IMR-90 (cell line): ENCODE results near the gene HGFAC. TPM values are rescaled to one million over a fixed set of nuclear protein-coding genes. Genes with fewer than 3 reads are reported as not detected.

ENCODE experiments used
- ATAC-seq: fragments of 200-7000 bp; cut with Tn5 transposase; 2 replicates; pipeline ENCODE4 v1.9.1; 2020; ENCODE audit warnings: low read depth, mild to moderate bottlenecking, moderate library complexity
- BruUV-seq: library from RNA; stranded (reverse); fragments of 400-500 nt; replicated peaks from 2 replicates; lab custom pipeline; 2021; lab: Mats Ljungman, UMichigan
- CTCF ChIA-PET: fragments of 300-600 bp; formaldehyde crosslinking; extraction: SDS; loops from one replicate; lab custom pipeline; 2021; ENCODE audit warnings: antibody characterized with exemption; lab: Yijun Ruan, JAX
- POLR2A ChIA-PET: fragments of 300-600 bp; sonication (Branson Sonifier 250); formaldehyde crosslinking; loops from one replicate; lab custom pipeline; 2022; ENCODE audit warnings: antibody characterized with exemption; ENCODE audit not compliant: unreplicated experiment; lab: Charles Lee
- DNase-seq: peaks from one replicate; pipeline ENCODE4 v3.0.0; 2013
- H2AFZ ChIP-seq: replicated peaks from 2 replicates; pipeline ENCODE3; 2013; ENCODE audit warnings: low read length, mild to moderate bottlenecking; ENCODE audit not compliant: poor library complexity
- H2AK5ac ChIP-seq: 2 replicates; pipeline ENCODE4 v1.6.1; 2013; ENCODE audit warnings: low read depth, low read length, inconsistent platforms
- H2AK9ac ChIP-seq: replicated peaks from 2 replicates; pipeline ENCODE3; 2013; ENCODE audit warnings: mild to moderate bottlenecking, low read depth, low read length, moderate library complexity; ENCODE audit not compliant: poor library complexity
- H2BK120ac ChIP-seq: 2 replicates; pipeline ENCODE4 v1.6.1; 2013; ENCODE audit warnings: low read depth, low read length, inconsistent platforms
- H2BK15ac ChIP-seq: 3 replicates; pipeline ENCODE4 v1.6.1; 2013; ENCODE audit warnings: low read depth, low read length, inconsistent platforms
- H2BK20ac ChIP-seq: 2 replicates; pipeline ENCODE4 v1.6.1; 2013; ENCODE audit warnings: low read depth, mild to moderate bottlenecking, inconsistent platforms, low read length, moderate library complexity
- H2BK5ac ChIP-seq: 2 replicates; pipeline ENCODE4 v1.6.1; 2013; ENCODE audit warnings: mild to moderate bottlenecking, low read depth, low read length, inconsistent platforms; ENCODE audit not compliant: poor library complexity, severe bottlenecking
- H3K14ac ChIP-seq: replicated peaks from 2 replicates; pipeline ENCODE4 v1.6.1; 2013; ENCODE audit warnings: low read depth, low read length, inconsistent platforms
- H3K18ac ChIP-seq: 2 replicates; pipeline ENCODE4 v1.6.1; 2013; ENCODE audit warnings: low read depth, low read length, control low read depth
- H3K23ac ChIP-seq: 2 replicates; pipeline ENCODE4 v1.6.1; 2013; ENCODE audit warnings: low read depth, low read length, inconsistent platforms
- H3K27ac ChIP-seq: 2 replicates; pipeline ENCODE4 v1.5.1; 2013; ENCODE audit warnings: mild to moderate bottlenecking, control low read depth, low read length; ENCODE audit not compliant: insufficient read depth
- H3K27me3 ChIP-seq: 2 replicates; pipeline ENCODE4 v1.6.1; 2013; ENCODE audit warnings: low read length; ENCODE audit not compliant: control insufficient read depth, insufficient read depth
- H3K36me3 ChIP-seq: 2 replicates; pipeline ENCODE4 v1.6.1; 2013; ENCODE audit warnings: low read length, mixed read lengths; ENCODE audit not compliant: control insufficient read depth, insufficient read depth
- H3K4ac ChIP-seq: 2 replicates; pipeline ENCODE4 v1.6.1; 2013; ENCODE audit warnings: low read depth, low read length, inconsistent platforms
- H3K4me1 ChIP-seq: 2 replicates; pipeline ENCODE4 v1.6.1; 2013; ENCODE audit warnings: low read length, mixed read lengths; ENCODE audit not compliant: control insufficient read depth, insufficient read depth
- H3K4me2 ChIP-seq: 2 replicates; pipeline ENCODE4 v1.6.1; 2013; ENCODE audit warnings: low read depth, mild to moderate bottlenecking, control low read depth, low read length, moderate library complexity
- H3K4me3 ChIP-seq: 2 replicates; pipeline ENCODE4 v1.5.1; 2013; ENCODE audit warnings: low read depth, mild to moderate bottlenecking, control low read depth, low read length, moderate library complexity; ENCODE audit not compliant: insufficient read depth
- H3K56ac ChIP-seq: 2 replicates; pipeline ENCODE4 v1.6.1; 2013; ENCODE audit warnings: low read length, inconsistent platforms; ENCODE audit not compliant: insufficient read depth; ENCODE audit errors: extremely low read depth
- H3K79me1 ChIP-seq, 2 experiments: 2 replicates each; pipeline ENCODE4 v1.6.1; 2013; ENCODE audit warnings: low read length in 2 of 2, inconsistent platforms in 1 of 2, low read depth in 1 of 2
- H3K9ac ChIP-seq: 2 replicates; pipeline ENCODE4 v1.6.1; 2013; ENCODE audit warnings: low read depth, low read length, control low read depth
- H3K9me1 ChIP-seq: 2 replicates; pipeline ENCODE4 v1.6.1; 2013; ENCODE audit warnings: low read length, inconsistent platforms; ENCODE audit not compliant: insufficient read depth
- H3K9me3 ChIP-seq: 2 replicates; pipeline ENCODE4 v1.6.1; 2013; ENCODE audit warnings: low read length; ENCODE audit not compliant: control insufficient read depth, insufficient read depth
- H4K20me1 ChIP-seq: 2 replicates; pipeline ENCODE4 v1.6.1; 2013; ENCODE audit warnings: low read length, inconsistent platforms; ENCODE audit not compliant: insufficient read depth
- H4K5ac ChIP-seq: 2 replicates; pipeline ENCODE4 v1.6.1; 2013; ENCODE audit warnings: mild to moderate bottlenecking, low read depth, low read length, control low read depth
- H4K8ac ChIP-seq, 2 experiments: 2 replicates each; pipeline ENCODE4 v1.6.1; 2013; ENCODE audit warnings: low read depth in 2 of 2, low read length in 2 of 2, control low read depth in 1 of 2, inconsistent platforms in 1 of 2
- H4K91ac ChIP-seq: 2 replicates; pipeline ENCODE4 v1.6.1; 2013; ENCODE audit warnings: low read depth, low read length, inconsistent platforms; ENCODE audit not compliant: insufficient read depth
- CEBPB ChIP-seq: IDR thresholded peaks from 2 replicates; pipeline ENCODE4 v1.6.1; 2012; ENCODE audit warnings: low read depth, low read length, improper control_type of control experiment
- MAFK ChIP-seq: IDR thresholded peaks from 2 replicates; pipeline ENCODE4 v1.6.1; 2012; ENCODE audit warnings: low read depth, low read length, improper control_type of control experiment
- MAZ ChIP-seq: IDR thresholded peaks from 2 replicates; pipeline ENCODE4 v1.6.1; 2012; ENCODE audit warnings: low read depth, mild to moderate bottlenecking, low read length, improper control_type of control experiment, moderate library complexity, borderline replicate concordance
- NFE2L2 ChIP-seq: fragments of 150-350 bp; IDR thresholded peaks from 2 replicates; pipeline ENCODE4 v1.6.1; 2016; ENCODE audit warnings: low read depth, mild to moderate bottlenecking, low read length
- WGBS, 2 experiments: methylation state at CpG; one replicate each; pipeline versions ENCODE4 v1.1.5 to v1.1.7; 2013; ENCODE audit warnings: missing lambda C conversion rate in 2 of 2; ENCODE audit not compliant: insufficient read length in 1 of 2; ENCODE audit errors: extremely low coverage in 2 of 2; 5-methylcytosine and 5-hydroxymethylcytosine counted together
- dilution Hi-C: fragments of 300-500 bp; cut with HindIII; formaldehyde crosslinking; loops from one replicate; pipeline ENCODE4 v1.14.3; 2018; ENCODE audit warnings: low sequenced_read_pairs; ENCODE audit not compliant: unreplicated experiment
- in situ Hi-C: fragments of 300-500 bp; cut with MboI; formaldehyde crosslinking; loops from 3 replicates; pipeline ENCODE4 v1.14.3; 2019; ENCODE audit warnings: low sequenced_read_pairs, inconsistent platforms, mixed read lengths
- intact Hi-C: fragments of 100-400 bp; cut with micrococcal nuclease; formaldehyde crosslinking; loops from 2 replicates; pipeline ENCODE4 v1.10.0; 2022
- polyA plus RNA-seq, 3 experiments: library from polyadenylated mRNA; depleted of rRNA; stranded (reverse); fragments of >200 nt; gene quantifications; 2 replicates each; pipeline ENCODE4 v1.2.3, GENCODE V29; 2012; ENCODE audit warnings: low replicate concordance in 1 of 3
- total RNA-seq: library from RNA; depleted of rRNA; stranded (reverse); fragments of >200 nt; gene quantifications from 2 replicates; pipeline ENCODE4 v1.2.3, GENCODE V29; 2012
- TF ChIP-seq, protein P1 (sequence below): conservative IDR thresholded peaks from 2 replicates; pipeline ENCODE4 v1.5.1; 2012; ENCODE audit warnings: mild to moderate bottlenecking, low read depth, low read length, improper control_type of control experiment
- TF ChIP-seq, protein P2 (sequence below): fragments of 150-350 bp; IDR thresholded peaks from 2 replicates; pipeline ENCODE4 v1.6.1; 2017; ENCODE audit warnings: mild to moderate bottlenecking, antibody characterized with exemption, low read length, low read depth

HGFAC gene
- total and polyA plus RNA-seq, 2 of the 4 experiments (the other 2 are of a cell fraction), result 0.05 TPM; not detected in 1

DNA sequence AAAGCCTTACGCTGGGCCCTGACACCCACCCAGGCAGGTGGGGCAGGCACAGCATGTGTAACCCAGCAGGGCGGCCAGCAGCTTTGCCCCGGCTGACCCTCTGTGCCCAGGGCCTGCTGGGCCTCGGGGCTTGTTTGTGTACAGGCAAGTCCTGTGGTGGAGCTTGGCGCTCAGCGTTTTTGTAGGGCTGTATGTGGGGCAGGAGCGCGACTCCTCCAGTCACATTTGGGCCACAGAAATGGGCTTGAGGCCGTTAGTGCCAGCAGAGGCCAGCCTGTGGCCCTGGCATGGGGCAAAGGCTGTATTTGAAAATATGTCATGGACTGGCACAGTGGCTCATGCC, 14.7 kb upstream of the HGFAC start:
- Histone ChIP-seq H2BK15ac (no peak overlapping the region), H2BK20ac (no peak overlapping the region), H3K9me1 (no peaks in the 10 kb centered on the region), H3K56ac (no peak overlapping the region), H2BK5ac (no peak overlapping the region), H3K27ac (no peak overlapping the region), H3K18ac (no peak overlapping the region), H3K79me1 (no peaks in the 10 kb centered on the region), H3K14ac (no peak overlapping the region), H3K27me3 (no peaks in the 10 kb centered on the region), H3K36me3 (peaks cover 35% of the 10 kb centered on the region), H3K4me3 (no peak overlapping the region), H4K91ac (no peak overlapping the region), H2BK120ac (no peak overlapping the region), H3K9me3 (no peaks in the 10 kb centered on the region), H3K4me1 (no peaks in the 10 kb centered on the region), H2AFZ (no peak overlapping the region), H3K4ac (no peak overlapping the region), H2AK9ac (no peak overlapping the region), H4K20me1 (no peaks in the 10 kb centered on the region), H2AK5ac (no peak overlapping the region), H3K4me2 (no peak overlapping the region), H4K8ac (no peak overlapping the region), H3K23ac (no peak overlapping the region), H4K5ac (no peak overlapping the region), H3K9ac (no peak overlapping the region)
- ChIA-PET CTCF (no interaction called here), POLR2A (no interaction called here)
- WGBS, 2 experiments, result 97% methylated on average over 5 of the region's 9 CpGs; no CpG with 5 or more reads in 1 of the 2 experiments
- TF ChIP-seq MAZ (no peak), MAFK (no peak), CEBPB (no peak), NFE2L2 (no peak)
- TF ChIP-seq, protein P1, sequence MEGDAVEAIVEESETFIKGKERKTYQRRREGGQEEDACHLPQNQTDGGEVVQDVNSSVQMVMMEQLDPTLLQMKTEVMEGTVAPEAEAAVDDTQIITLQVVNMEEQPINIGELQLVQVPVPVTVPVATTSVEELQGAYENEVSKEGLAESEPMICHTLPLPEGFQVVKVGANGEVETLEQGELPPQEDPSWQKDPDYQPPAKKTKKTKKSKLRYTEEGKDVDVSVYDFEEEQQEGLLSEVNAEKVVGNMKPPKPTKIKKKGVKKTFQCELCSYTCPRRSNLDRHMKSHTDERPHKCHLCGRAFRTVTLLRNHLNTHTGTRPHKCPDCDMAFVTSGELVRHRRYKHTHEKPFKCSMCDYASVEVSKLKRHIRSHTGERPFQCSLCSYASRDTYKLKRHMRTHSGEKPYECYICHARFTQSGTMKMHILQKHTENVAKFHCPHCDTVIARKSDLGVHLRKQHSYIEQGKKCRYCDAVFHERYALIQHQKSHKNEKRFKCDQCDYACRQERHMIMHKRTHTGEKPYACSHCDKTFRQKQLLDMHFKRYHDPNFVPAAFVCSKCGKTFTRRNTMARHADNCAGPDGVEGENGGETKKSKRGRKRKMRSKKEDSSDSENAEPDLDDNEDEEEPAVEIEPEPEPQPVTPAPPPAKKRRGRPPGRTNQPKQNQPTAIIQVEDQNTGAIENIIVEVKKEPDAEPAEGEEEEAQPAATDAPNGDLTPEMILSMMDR, result no peak
- TF ChIP-seq, protein P2, sequence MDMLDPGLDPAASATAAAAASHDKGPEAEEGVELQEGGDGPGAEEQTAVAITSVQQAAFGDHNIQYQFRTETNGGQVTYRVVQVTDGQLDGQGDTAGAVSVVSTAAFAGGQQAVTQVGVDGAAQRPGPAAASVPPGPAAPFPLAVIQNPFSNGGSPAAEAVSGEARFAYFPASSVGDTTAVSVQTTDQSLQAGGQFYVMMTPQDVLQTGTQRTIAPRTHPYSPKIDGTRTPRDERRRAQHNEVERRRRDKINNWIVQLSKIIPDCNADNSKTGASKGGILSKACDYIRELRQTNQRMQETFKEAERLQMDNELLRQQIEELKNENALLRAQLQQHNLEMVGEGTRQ, result no peak
- intact Hi-C loops, result no loop called here
- BruUV-seq, result no TSS peak
- no peak for ATAC-seq
- DNase-seq, result no peak
- dilution Hi-C loops, result no loop called here
- in situ Hi-C loops, result no loop called here
